IgD-negative memory B cell (primary cell): Measurements from ENCODE around the gene FBXO5. TPM values are rescaled to one million over a fixed set of nuclear protein-coding genes. Genes with fewer than 3 reads are reported as not detected.
"Not testable (repeated sequence)": the region's sequence is repeated elsewhere in the genome, so short reads cannot be mapped to it uniquely, and the experiment has no call there.

Source experiments
- H3K27ac Mint-ChIP-seq, 3 donors: one replicate each; pipeline ENCODE4 v1.8.0; 2020 to 2022; ENCODE audit warnings: mild to moderate bottlenecking in 3 of 3, mixed read lengths in 3 of 3, moderate library complexity in 1 of 3
- H3K27me3 Mint-ChIP-seq: one replicate; pipeline ENCODE4 v1.8.0; 2021; ENCODE audit warnings: mixed read lengths
- H3K36me3 Mint-ChIP-seq: one replicate; pipeline ENCODE4 v1.8.0; 2020; ENCODE audit warnings: mild to moderate bottlenecking, mixed read lengths
- H3K4me1 Mint-ChIP-seq, 3 donors: one replicate each; pipeline ENCODE4 v1.8.0; 2020 to 2022; ENCODE audit warnings: mixed read lengths in 3 of 3, mild to moderate bottlenecking in 1 of 3
- H3K4me3 Mint-ChIP-seq, 4 donors: one replicate each; pipeline ENCODE4 v1.8.0; 2020 to 2022; ENCODE audit warnings: mild to moderate bottlenecking in 4 of 4, mixed read lengths in 4 of 4, moderate library complexity in 3 of 4
- H3K9me3 Mint-ChIP-seq, 3 donors: one replicate each; pipeline ENCODE4 v1.8.0; 2020 to 2021; ENCODE audit warnings: mixed read lengths in 3 of 3, mild to moderate bottlenecking in 1 of 3
- polyA plus RNA-seq: library from polyadenylated mRNA; unstranded; fragments of 300-500 nt; fragmentation: Illumina TruSeq; gene quantifications from one replicate; pipeline ENCODE4 v1.2.3, GENCODE V29; 2021

FBXO5 gene
- polyA plus RNA-seq, 1 donor from 2014 or later, result 12.3 TPM

DNA sequence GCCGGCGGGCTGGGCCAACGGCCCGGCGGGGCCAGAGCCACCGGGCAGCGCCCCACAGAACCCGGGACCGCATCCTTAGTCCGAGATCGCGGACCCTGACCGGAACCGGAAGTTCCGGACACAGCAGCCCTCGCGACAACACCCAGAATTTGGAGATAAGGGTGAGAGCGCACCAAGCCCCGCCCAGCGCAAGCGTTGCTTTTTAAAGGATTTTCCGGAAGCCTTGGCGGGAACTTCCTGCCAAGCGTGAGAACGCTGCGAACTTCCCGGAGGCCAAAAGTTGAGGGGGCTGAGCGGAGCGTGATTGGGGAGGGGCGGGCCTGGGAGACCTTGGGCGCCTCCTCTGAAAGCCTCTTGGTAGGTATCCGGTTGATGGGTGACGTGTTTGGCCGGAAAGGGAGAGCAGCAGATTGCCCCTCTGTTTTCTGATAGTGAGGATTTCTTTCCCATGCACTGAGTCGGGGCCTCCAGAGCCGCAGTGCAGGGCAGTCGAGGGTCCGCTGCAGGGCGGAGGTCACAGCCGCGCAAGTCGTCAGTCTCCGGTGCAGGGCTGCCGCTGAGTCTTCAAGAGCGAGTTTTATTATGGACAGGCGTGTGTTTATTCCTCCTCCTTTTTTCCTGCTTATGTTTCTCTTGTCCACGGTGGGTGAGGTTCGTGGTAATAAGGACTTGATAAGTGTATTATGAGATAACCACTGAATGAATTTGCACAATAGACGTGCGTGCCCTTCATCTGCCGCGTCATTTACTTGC lies 19.9 kb upstream of the FBXO5 start, which contains the start of gene MTRF1L:
Gene MTRF1L, minus strand, starts transcription at position 97 of the 753 bp plus-strand sequence. Its CDS starts 24 bp downstream, at position 73.
- H3K27ac Mint-ChIP-seq, result peak within 1 kb of the TSS; percentile 88 to 95 (median 89)
- peaks cover 5% of the 10 kb centered on the region for H3K36me3 Mint-ChIP-seq
- no peaks in the 10 kb centered on the region for H3K9me3 Mint-ChIP-seq
- H3K4me1 Mint-ChIP-seq, result peaks cover 38 to 46% (median 39%) of the 10 kb centered on the region in 3 donors
- peak within 1 kb of the TSS; percentile 92 to 100 (median 96) for H3K4me3 Mint-ChIP-seq
- H3K27me3 Mint-ChIP-seq, result no peaks in the 10 kb centered on the region

DNA sequence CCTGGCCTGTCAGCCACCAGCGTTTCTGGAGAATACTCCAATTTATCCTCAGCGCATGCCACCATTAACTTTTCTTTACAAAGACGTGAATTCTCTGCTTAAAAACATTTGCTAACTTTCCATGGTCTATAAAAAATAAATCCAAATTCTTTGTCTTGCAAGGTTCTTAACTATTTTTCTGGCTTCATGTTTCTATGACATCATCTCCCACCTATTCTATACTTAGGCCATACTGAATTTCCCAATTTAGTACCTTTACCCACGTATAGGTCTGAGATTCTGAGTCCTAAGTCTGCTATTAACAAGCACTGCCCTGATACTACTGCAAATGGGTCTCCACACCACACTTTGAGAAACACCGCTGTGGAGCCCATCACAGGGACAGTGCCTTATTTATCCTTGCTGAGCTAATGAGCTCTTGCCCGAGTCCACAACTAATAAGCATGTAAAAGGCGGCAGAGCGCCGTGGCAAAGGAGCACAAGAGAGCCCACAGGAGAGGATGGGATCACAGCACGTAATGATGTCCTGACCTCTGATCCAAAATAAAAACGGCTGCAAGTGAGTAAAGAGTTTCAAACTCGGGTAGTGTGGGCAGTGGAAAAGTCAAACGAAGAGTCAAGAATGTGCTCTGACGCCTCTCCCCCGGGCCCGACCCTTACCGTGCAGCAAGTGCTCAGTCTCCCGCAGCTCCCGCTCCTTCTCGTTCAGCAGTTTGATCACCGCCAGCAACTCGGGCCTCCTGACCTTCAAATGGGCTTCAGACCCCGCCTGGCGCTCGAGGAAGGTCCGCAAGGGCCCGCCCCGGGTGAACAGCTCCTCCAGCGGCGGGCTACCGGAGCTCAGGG lies 19.1 kb upstream of the FBXO5 start:
- Mint-ChIP-seq H3K4me3 (peak overlapping the region; percentile 90 to 97 (median 94)), H3K9me3 (no peaks in the 10 kb centered on the region), H3K27ac (peak overlapping the region; percentile 87 to 89 (median 88)), H3K4me1 (peaks cover 39 to 50% (median 41%) of the 10 kb centered on the region in 3 donors), H3K36me3 (peaks cover 5% of the 10 kb centered on the region), H3K27me3 (no peaks in the 10 kb centered on the region)

DNA sequence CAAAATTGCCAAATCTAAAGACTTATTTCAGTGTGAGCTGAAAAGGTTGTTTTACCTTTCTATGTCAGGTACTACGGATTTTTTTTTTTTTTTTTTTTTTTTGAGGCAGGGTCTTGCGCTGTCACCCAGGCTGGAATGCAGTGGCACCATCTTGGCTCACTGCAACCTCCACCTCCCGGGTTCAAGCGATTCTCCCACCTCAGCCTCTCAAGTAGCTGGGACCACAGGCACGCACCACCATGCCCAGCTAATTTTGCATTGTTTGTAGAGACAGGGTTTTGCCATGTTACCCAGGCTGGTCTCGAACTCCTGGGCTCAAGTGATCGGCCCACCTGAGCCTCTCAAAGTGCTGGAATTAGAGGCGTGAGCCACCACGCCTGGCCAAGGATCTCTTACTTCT lies 17.9 kb upstream of the FBXO5 start:
- Mint-ChIP-seq H3K4me1 (peaks cover 41 to 54% (median 43%) of the 10 kb centered on the region in 3 donors), H3K27ac (peak overlapping the region in 2 of 3 donors; percentile 87 to 88), H3K4me3 (peak overlapping the region; percentile 8 to 96 (median 48))
- H3K36me3 Mint-ChIP-seq, H3K27me3 Mint-ChIP-seq, H3K9me3 Mint-ChIP-seq: not testable (repeated sequence)

DNA sequence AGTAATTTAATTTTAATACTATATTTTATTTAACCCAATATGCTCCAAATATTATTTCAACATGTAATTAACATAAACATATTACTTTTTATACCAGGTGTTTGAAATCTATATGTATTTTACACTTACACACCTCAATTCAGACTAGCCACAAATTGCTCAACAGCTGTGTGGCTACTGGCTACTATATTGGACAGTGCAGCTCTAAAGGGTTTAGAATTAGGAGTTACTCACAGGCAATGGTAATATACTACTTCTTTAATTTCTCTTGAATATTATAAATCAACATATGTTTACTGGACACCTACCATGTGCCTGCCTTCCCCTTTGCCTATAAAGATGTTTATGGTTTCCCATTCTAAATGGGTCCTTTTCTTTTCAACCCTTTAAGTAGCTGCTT lies 17.4 kb upstream of the FBXO5 start:
- Mint-ChIP-seq H3K4me1 (peaks cover 40 to 54% (median 41%) of the 10 kb centered on the region in 3 donors), H3K36me3 (peaks cover 5% of the 10 kb centered on the region), H3K4me3 (peak overlapping the region in 3 of 4 donors; percentile 45 to 96 (median 50)), H3K27ac (no peak overlapping the region), H3K9me3 (no peaks in the 10 kb centered on the region), H3K27me3 (no peaks in the 10 kb centered on the region)

DNA sequence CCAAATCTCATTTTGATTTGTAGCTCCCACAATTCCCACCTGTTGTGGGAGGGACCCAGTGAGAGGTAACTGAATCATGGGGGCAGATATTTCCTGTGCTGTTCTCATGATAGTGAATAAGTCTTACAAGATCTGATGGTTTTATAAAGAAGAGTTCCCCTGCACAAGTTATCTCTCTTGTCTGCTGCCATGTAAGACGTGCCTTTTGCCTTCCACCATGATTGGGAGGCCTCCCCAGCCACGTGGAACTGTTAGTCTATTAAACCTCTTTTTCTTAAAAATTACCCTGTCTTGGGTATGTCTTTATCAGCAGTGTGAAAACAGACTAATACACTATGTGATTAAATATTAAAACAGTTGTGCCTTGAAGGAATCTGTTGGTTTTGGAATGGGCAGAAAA lies 16.7 kb upstream of the FBXO5 start:
- not testable (repeated sequence) for H3K36me3 Mint-ChIP-seq, H3K27ac Mint-ChIP-seq, H3K9me3 Mint-ChIP-seq, H3K27me3 Mint-ChIP-seq
- H3K4me3 Mint-ChIP-seq, result peak overlapping the region in 2 of 4 donors; percentile 12 to 37
- H3K4me1 Mint-ChIP-seq, result peaks cover 40 to 54% (median 41%) of the 10 kb centered on the region in 3 donors

DNA sequence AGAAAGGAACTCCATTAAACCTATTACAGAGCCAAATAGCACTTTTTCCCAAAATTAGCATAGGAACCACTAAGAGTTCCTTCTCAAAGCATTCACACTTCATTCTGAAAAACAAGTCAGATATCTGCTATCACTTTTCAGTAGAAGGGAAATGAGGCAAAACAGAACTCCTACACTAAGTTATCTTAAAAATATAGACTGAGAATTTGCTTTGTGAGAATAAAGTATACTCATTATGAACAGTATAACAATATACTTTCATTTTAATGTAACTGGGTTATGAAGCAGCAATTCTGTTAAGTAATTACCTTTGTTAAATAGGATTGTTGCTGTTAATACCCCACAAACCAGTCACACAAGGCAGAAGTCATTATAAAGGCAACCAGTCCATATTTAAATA lies 11.0 kb upstream of the FBXO5 start:
- no peaks in the 10 kb centered on the region for H3K27me3 Mint-ChIP-seq
- peaks cover 9% of the 10 kb centered on the region for H3K36me3 Mint-ChIP-seq
- H3K27ac Mint-ChIP-seq, result no peak overlapping the region
- H3K4me3 Mint-ChIP-seq, result no peak overlapping the region
- peaks cover 5 to 12% (median 6%) of the 10 kb centered on the region in 3 donors for H3K4me1 Mint-ChIP-seq
- H3K9me3 Mint-ChIP-seq, result no peaks in the 10 kb centered on the region

DNA sequence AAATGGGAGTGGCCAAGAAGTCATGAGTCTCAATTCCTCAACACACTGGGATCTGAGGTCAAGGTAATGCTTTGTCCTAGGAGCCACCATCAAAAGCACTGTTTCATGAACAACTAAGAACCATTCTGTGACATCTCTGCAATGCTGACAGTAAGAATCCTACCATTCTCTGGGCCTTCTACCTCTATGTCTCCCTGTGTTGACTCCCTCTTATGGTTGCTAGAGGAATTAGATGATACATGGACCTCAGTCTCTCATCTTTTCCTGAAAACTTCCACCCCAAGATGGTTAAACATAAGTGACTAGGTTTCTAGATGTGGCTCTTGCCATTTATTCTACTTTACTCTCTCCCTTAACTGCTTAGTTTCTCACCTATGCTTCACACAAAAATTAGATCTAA lies 10.6 kb upstream of the FBXO5 start:
- H3K9me3 Mint-ChIP-seq, result no peaks in the 10 kb centered on the region
- H3K4me3 Mint-ChIP-seq, result no peak overlapping the region
- H3K36me3 Mint-ChIP-seq, result peaks cover 9% of the 10 kb centered on the region
- H3K27me3 Mint-ChIP-seq, result no peaks in the 10 kb centered on the region
- no peak overlapping the region for H3K27ac Mint-ChIP-seq
- H3K4me1 Mint-ChIP-seq, result peaks cover 5 to 11% (median 5%) of the 10 kb centered on the region in 3 donors

DNA sequence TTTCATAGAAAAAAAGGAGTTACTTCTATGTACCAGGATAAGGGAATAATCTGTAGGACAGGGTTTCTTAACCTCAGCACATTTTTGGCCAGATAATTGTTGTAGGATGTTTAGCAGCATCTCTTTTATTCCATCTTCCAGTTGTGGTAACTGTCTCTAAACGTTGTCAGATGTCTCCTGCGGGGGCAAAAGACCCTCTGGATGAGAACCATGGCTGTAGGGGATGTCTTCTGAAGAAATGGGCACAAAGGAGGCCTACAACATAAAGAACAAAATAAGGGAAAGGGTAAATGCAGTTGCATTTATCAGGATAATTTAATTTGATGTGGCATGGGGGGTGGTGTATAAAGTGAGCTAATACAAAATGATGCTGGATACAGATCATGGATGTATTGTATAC lies 4.1 kb upstream of the FBXO5 start:
- Mint-ChIP-seq H3K4me1 (peaks cover 15 to 20% (median 15%) of the 10 kb centered on the region in 3 donors), H3K27ac (peak overlapping the region in 2 of 3 donors; percentile 63 to 71), H3K9me3 (no peaks in the 10 kb centered on the region), H3K4me3 (no peak overlapping the region), H3K36me3 (peaks cover 3% of the 10 kb centered on the region), H3K27me3 (no peaks in the 10 kb centered on the region)

DNA sequence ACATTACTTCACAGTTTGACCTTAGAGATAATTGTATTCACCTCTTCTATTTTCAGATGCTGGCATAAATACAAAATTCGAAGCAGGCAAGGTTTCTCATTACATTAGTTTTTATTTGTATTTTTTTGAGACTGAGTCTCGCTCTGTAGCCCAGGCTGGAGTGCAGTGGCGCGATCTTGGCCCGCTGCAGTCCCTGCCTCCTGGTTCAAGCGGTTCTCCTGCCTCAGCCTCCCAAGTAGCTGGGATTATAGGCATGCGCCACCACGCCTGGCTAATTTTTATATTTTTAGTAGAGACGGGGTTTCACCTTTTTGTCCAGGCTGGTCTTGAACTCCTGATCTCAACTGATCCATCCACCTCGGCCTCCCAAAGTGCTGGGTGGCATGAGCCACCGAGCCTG lies 2.5 kb upstream of the FBXO5 start:
- H3K4me3 Mint-ChIP-seq, result peak overlapping the region in 3 of 4 donors; percentile 23 to 100 (median 90)
- peaks cover 25 to 32% (median 28%) of the 10 kb centered on the region in 3 donors for H3K4me1 Mint-ChIP-seq

DNA sequence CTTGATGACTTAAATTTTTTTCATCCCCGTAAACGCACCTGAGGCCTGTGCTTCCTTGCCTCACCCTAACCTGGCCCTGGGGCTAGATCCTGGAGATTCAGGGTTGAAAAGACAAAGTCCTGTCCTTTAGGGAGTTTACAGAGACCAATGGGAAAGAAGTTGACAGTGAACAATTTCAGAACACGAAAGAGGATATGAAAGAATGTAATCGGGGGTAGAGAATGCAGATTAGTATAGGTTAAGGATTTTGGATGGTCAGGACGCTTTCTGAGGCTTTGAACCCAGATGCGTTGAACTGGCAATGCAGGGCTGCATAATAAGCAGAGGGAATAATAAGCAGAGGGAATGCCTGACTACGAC lies 1.7 kb upstream of the FBXO5 start:
- Mint-ChIP-seq H3K4me1 (peaks cover 26 to 35% (median 31%) of the 10 kb centered on the region in 3 donors), H3K27ac (peak overlapping the region; percentile 89 to 99 (median 94)), H3K36me3 (peaks cover 4% of the 10 kb centered on the region), H3K27me3 (no peaks in the 10 kb centered on the region), H3K9me3 (no peaks in the 10 kb centered on the region), H3K4me3 (peak overlapping the region; percentile 90 to 100 (median 99))

More for the DNA sequence above, 2.5 kb upstream of the FBXO5 start:
- not testable (repeated sequence) for H3K27me3 Mint-ChIP-seq, H3K9me3 Mint-ChIP-seq, H3K36me3 Mint-ChIP-seq
- peak overlapping the region in 2 of 3 donors; percentile 12 to 55 for H3K27ac Mint-ChIP-seq

DNA sequence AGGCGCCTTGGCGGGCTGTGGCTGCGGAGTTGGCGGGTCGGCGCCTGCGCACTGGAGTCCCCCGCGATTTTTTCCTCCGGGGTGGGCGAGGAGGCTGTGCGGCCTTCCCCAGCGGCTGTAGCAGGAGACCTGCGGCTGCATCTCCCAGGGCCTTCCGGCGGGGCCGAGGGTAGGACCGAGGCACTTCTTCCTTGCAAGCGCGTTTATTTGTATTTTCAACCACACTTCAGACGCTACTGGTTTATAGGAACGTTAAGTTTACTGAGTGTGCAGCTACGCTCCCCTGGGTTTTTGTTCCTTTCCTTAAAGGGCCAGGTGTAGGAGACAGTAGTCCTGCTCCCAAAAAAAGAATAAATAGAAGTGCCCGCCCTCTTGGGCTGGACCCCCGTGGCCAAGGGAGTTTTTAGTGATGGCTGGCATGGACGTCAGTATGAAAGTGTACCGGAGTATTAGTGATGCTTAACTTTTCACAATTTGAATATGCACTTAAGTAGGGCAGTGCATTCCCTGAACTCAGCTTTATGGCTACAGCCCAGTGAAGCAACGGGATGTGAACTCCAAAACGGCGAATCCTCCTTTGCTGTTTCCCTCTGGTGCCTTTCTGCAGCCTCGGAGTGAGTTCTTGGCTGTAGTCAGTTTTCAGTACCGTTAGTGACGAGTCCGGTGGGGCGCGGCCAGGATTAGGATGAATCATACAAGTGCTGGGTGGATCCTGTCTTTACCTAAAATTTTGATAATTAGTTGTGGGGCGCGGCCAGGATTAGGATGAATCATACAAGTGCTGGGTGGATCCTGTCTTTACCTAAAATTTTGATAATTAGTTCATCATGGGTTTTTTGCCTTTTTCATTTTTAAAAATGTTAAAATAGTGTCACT lies 1.0 kb upstream of the FBXO5 start:
- Mint-ChIP-seq H3K4me3 (peak overlapping the region; percentile 90 to 100 (median 99)), H3K27ac (peak overlapping the region; percentile 89 to 99 (median 94)), H3K36me3 (peaks cover 4% of the 10 kb centered on the region), H3K4me1 (peaks cover 26 to 37% (median 31%) of the 10 kb centered on the region in 3 donors), H3K9me3 (no peaks in the 10 kb centered on the region), H3K27me3 (no peaks in the 10 kb centered on the region)

DNA sequence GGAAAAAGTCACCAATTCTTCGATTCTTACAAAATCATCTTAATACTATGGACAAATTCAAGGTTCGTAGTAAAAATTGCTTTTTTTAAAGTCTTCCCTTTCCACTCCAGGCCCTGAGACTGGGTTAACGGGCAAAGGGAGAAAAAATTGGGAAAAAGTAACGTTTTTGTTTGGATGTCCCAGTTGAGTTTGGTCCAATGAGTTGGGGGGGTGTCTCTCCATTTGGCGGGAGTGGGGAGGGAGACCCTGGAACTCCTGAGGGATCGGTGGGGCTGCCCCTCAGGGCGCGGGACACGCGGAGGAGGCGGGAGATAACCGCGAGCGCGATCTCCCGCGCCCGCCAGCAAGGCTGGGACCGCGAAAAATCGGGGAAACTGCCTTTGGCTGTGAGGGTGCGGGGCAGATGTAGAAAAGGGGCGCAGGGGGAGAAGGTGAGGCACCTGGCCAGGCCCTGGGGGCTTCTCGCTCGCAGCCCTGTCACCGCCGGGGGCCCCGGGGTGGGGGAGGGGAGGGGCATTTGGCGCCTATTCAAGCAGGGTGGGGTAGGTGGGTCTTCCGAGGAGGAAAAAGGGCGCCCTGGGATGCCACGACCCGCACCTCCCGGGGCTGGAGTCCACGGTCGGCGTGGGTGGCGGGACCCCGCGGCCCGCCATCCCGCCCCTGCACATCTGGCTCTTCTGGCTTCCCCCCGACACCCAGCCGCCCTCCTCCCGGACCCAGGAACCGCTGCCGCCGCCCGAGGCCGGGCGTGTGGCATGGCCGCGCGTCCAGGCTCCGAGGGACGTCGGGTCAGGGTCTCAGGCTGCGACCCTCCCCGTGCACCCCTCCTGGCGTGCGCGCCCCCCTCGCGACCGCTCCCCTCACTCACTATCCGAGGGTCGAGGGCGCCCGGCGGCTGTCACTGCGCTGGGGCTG lies 595 bp downstream of the FBXO5 start:
- Mint-ChIP-seq H3K36me3 (peaks cover 6% of the 10 kb centered on the region), H3K27ac (peak overlapping the region in 2 of 3 donors; percentile 52 to 55), H3K4me1 (peaks cover 26 to 37% (median 34%) of the 10 kb centered on the region in 3 donors), H3K9me3 (no peaks in the 10 kb centered on the region), H3K27me3 (no peaks in the 10 kb centered on the region), H3K4me3 (peak overlapping the region; percentile 90 to 100 (median 99))

DNA sequence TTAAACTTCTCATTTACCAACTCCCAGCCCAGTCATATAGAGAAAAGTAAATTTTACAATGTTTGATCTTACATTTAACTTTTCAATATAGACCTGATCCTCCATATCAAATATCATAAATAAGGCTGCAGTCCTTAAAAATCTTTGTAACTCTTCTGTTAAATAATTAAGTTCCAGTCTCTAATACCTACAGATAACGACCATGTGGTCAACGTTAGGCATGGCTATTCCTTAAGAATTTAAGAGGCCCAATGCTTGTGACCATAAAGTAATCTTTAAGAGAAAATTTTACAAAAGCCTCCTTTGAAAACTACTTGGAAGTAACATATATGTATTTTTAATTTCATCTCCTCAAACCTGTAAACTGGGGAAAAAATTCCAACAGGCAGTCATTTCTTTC lies 1.6 kb downstream of the FBXO5 start:
- Mint-ChIP-seq H3K27ac (no peak overlapping the region), H3K27me3 (no peaks in the 10 kb centered on the region)

More for the DNA sequence above, 1.6 kb downstream of the FBXO5 start:
- Mint-ChIP-seq H3K9me3 (no peaks in the 10 kb centered on the region), H3K4me3 (peak overlapping the region in 2 of 4 donors; percentile 60 to 76), H3K36me3 (peaks cover 8% of the 10 kb centered on the region), H3K4me1 (peaks cover 22 to 33% (median 29%) of the 10 kb centered on the region in 3 donors)
